Measurements from ENCODE around the gene TPX2.

Gene TPX2

GRCh38 chr20:31833931-31834521, 94.9 kb downstream of the TPX2 start:
- no peak for DNase-seq

- DNase-seq = no peak
Measured at GRCh38 chr20:31835554-31835953, 96.5 kb downstream of the TPX2 start.

- peak; percentile 92 for DNase-seq
Measured at GRCh38 chr20:31835977-31836852, 97.1 kb downstream of the TPX2 start.

GRCh38 chr20:31836853-31837608, 97.9 kb downstream of the TPX2 start:
- peak; percentile 5 for DNase-seq

GRCh38 chr20:31837896-31838397, 98.9 kb downstream of the TPX2 start:
- peak; percentile 93 for DNase-seq

- DNase-seq = peak; percentile 87
Measured at GRCh38 chr20:31838646-31839292, 99.7 kb downstream of the TPX2 start.

- DNase-seq = peak; percentile 14
Measured at GRCh38 chr20:31839782-31840487, 100.8 kb downstream of the TPX2 start.

GRCh38 chr20:31840906-31841816, 102.1 kb downstream of the TPX2 start:
- peak; percentile 77 for DNase-seq

- DNase-seq = peak; percentile 98
Measured at GRCh38 chr20:31841928-31842327, 102.8 kb downstream of the TPX2 start.

- DNase-seq = peak; percentile 86
Measured at GRCh38 chr20:31842471-31843157, 103.5 kb downstream of the TPX2 start.

GRCh38 chr20:31843288-31843687, 104.2 kb downstream of the TPX2 start:
- DNase-seq = no peak

- DNase-seq = no peak
Measured at GRCh38 chr20:31843881-31844280, 104.8 kb downstream of the TPX2 start.

- no peak for DNase-seq
Measured at GRCh38 chr20:31844737-31845299, 105.7 kb downstream of the TPX2 start.

- no peak for DNase-seq
Measured at GRCh38 chr20:31845300-31845863, 106.3 kb downstream of the TPX2 start, which contains the start of gene FOXS1. FOXS1 (minus strand) TSS chr20:31845604; CDS start chr20:31845542, 62 bp downstream.

GRCh38 chr20:31846793-31847138, 107.7 kb downstream of the TPX2 start:
- no peak for DNase-seq

- no peak for DNase-seq
Measured at GRCh38 chr20:31848088-31848999, 109.3 kb downstream of the TPX2 start.

- DNase-seq = no peak
Measured at GRCh38 chr20:31849306-31849930, 110.3 kb downstream of the TPX2 start.
